Stimulated activated CD8-positive, alpha-beta memory T cell treated with anti-CD3 and anti-CD28 coated beads, Interleukin-12 subunit alpha, Interleukin-12 subunit beta, amount 100 ng/mL, for 4 hours (primary cell): ENCODE data around the gene LTB4R2.

Experiments used
- DNase-seq: peaks from one replicate; pipeline ENCODE4 v3.0.0-alpha.2; 2020; ENCODE audit warnings: low read depth

Gene LTB4R2

GRCh38 chr14:24309538-24310264, at the start of gene LTB4R2:
LTB4R2 (plus strand) TSS chr14:24310140; CDS start chr14:24310665, 525 bp downstream.
- no peak for DNase-seq

- no peak for DNase-seq
Measured at GRCh38 chr14:24260780-24261157, 49.2 kb upstream of the LTB4R2 start.

GRCh38 chr14:24261256-24261968, 48.5 kb upstream of the LTB4R2 start:
- no peak for DNase-seq

GRCh38 chr14:24261969-24262327, 48.0 kb upstream of the LTB4R2 start:
- DNase-seq: no peak

GRCh38 chr14:24262821-24263733, 46.9 kb upstream of the LTB4R2 start, which contains the start of gene TGM1:
TGM1 (minus strand) TSS chr14:24263177; CDS start chr14:24262352, 825 bp downstream.
- DNase-seq: no peak

GRCh38 chr14:24263848-24264247, 46.1 kb upstream of the LTB4R2 start:
- no peak for DNase-seq

GRCh38 chr14:24264298-24264697, 45.6 kb upstream of the LTB4R2 start:
- DNase-seq: no peak

- DNase-seq: no peak
Measured at GRCh38 chr14:24266344-24267244, 43.3 kb upstream of the LTB4R2 start.

- no peak for DNase-seq
Measured at GRCh38 chr14:24267516-24267915, 42.4 kb upstream of the LTB4R2 start.

GRCh38 chr14:24268225-24268624, 41.7 kb upstream of the LTB4R2 start:
- DNase-seq: no peak

- no peak for DNase-seq
Measured at GRCh38 chr14:24269368-24269767, 40.6 kb upstream of the LTB4R2 start.

GRCh38 chr14:24269910-24270536, 39.9 kb upstream of the LTB4R2 start:
- DNase-seq: no peak

- DNase-seq: no peak
Measured at GRCh38 chr14:24270537-24271133, 39.3 kb upstream of the LTB4R2 start.

GRCh38 chr14:24271134-24271833, 38.7 kb upstream of the LTB4R2 start, which contains the start of gene RABGGTA:
RABGGTA (minus strand) TSS chr14:24271597; CDS start chr14:24271115, 482 bp downstream.
- peak; percentile 87 for DNase-seq

- no peak for DNase-seq
Measured at GRCh38 chr14:24271834-24272263, 38.1 kb upstream of the LTB4R2 start.

- DNase-seq: no peak
Measured at GRCh38 chr14:24272467-24272866, 37.5 kb upstream of the LTB4R2 start.

- no peak for DNase-seq
Measured at GRCh38 chr14:24273422-24273998, 36.4 kb upstream of the LTB4R2 start.

GRCh38 chr14:24274101-24274543, 35.8 kb upstream of the LTB4R2 start:
- DNase-seq: no peak

- DNase-seq: no peak
Measured at GRCh38 chr14:24277071-24277470, 32.9 kb upstream of the LTB4R2 start.
